ENCODE measurements around the gene MARCHF10.

- no peak for TF ChIP-seq ZNF274 (IDR thresholded peaks at IDR 0.05; ENCODE audit: low read depth, low read length)
- no peak for TF ChIP-seq YY1 (IDR thresholded peaks at IDR 0.05; ENCODE audit: insufficient read depth, insufficient read length)
Observed at GRCh38 chr17:62847426-62847825, 39.3 kb upstream of the MARCHF10 start.

Measured in NT2/D1 (cell line).